GM12891 (cell line): Measurements from ENCODE around the gene RBM33.
"Not testable (repeated sequence)": the region's sequence is repeated elsewhere in the genome, so short reads cannot be mapped to it uniquely, and the experiment has no call there.

Experiments used
- DNase-seq: peaks from one replicate; pipeline ENCODE4 v3.0.0; 2011; ENCODE audit warnings: low spot score; ENCODE audit not compliant: insufficient read length
- FAIRE-seq: peaks from 2 replicates; lab custom pipeline; 2011; peaks lifted over from hg19 to GRCh38; lab: Jason Lieb, UNC
- PAX5 ChIP-seq: IDR thresholded peaks from 2 replicates; pipeline ENCODE4 v1.6.1; 2011; ENCODE audit warnings: low read length, moderate library complexity, mild to moderate bottlenecking; ENCODE audit not compliant: insufficient read depth, severe bottlenecking
- POLR2A ChIP-seq: IDR thresholded peaks from 2 replicates; pipeline ENCODE4 v1.6.1; 2011; ENCODE audit warnings: low read depth, low read length, control low read depth
- POLR2AphosphoS5 ChIP-seq: IDR thresholded peaks from 2 replicates; pipeline ENCODE4 v1.6.1; 2011; ENCODE audit warnings: low read depth, low read length, control low read depth
- POU2F2 ChIP-seq: IDR thresholded peaks from 2 replicates; pipeline ENCODE4 v1.6.1; 2011; ENCODE audit warnings: low read depth, mild to moderate bottlenecking, control low read depth, low read length, moderate library complexity
- SPI1 ChIP-seq: IDR thresholded peaks from 2 replicates; pipeline ENCODE4 v1.6.1; 2011; ENCODE audit warnings: low read depth, low read length, control low read depth
- TAF1 ChIP-seq: IDR thresholded peaks from 2 replicates; pipeline ENCODE4 v1.6.1; 2011; ENCODE audit warnings: low read depth, low read length, control low read depth

RBM33 gene

DNA sequence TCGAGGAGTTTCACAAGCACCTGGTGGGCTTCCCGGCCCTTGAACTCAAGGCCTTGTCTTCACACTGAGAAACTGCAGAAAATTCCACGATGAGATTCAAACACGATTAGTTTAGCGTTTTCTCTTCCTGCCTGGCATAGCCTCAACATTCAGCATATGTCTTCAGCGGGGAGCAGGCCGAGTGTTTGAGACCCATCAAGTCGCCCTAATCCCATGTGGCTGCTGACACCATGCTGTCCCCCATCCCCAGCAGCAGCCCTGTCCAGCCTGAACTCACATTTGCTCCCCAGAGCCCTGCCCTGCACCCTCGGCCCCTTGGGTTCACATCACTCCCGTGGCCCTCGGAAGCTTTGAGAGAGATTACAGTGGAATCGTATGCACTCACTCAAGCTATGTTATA, 35.3 kb upstream of the RBM33 start:
- FAIRE-seq (no peak), DNase-seq (no peak)
- TF ChIP-seq POLR2AphosphoS5 (no peak), PAX5 (no peak), SPI1 (no peak), POLR2A (no peak), POU2F2 (no peak), TAF1 (no peak)

DNA sequence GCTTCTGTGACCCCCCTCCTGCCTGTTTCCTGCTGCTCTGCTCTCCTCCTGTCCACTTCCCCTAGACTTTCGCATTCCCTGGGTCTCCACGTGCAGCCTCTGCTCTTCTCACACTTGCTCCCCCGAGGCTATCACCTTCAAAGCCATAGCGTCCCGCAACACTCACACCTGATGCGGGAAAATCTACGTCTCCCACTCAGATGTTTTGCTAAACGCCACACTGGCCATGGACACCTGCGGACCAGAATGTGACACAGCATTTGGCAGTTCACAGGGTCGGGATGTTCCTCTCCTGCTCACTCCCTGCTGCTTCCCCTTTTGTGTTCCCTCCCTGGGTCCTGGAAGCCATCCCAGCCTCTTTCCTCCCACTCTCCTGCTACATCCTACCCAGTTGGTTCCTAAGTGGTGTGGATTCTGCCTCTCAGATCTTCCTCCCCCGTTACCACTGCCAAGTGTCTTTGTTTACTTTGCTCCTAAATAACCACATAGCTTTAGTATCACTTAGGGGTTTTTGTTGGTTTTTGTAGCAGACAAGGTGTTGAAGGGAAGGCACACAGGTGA, 33.7 kb upstream of the RBM33 start:
- DNase-seq (no peak), FAIRE-seq (no peak)
- TF ChIP-seq TAF1 (no peak), POLR2A (no peak), PAX5 (no peak), POU2F2 (no peak), POLR2AphosphoS5 (no peak), SPI1 (no peak)

DNA sequence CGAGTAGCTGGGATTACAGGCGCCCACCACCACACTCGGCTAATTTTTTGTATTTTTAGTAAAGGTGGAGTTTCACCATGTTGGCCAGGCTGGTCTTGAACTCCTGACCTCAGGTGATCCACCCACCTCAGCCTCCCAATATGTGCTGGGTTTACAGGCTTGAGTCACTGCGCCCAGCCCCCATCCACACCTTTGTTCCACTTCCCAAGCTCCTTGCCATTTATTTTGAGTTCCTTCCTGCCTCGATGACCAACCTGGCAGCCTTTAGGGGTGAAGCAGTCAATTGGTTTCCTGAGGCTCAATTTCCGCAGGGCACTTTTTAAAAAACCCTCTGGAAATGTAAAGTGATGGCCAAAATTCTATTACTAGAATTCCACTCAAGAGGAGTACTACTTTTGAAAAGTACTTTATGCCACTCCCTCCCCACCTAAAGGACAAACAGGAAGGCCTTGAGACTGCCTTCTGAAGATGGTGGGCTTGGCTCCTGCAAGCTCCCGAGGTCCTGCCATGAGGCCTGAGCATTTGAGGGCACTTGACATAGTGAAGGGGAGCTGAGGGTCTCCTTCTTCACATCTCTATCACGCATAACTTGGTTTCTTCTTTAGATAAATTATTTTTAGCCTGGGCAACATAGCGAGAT, 32.5 kb upstream of the RBM33 start:
- TF ChIP-seq SPI1 = no peak
- TF ChIP-seq POLR2AphosphoS5 = no peak
- TF ChIP-seq TAF1 = no peak
- TF ChIP-seq PAX5 = no peak
- TF ChIP-seq POU2F2 = no peak
- TF ChIP-seq POLR2A = no peak
- FAIRE-seq = no peak

DNA sequence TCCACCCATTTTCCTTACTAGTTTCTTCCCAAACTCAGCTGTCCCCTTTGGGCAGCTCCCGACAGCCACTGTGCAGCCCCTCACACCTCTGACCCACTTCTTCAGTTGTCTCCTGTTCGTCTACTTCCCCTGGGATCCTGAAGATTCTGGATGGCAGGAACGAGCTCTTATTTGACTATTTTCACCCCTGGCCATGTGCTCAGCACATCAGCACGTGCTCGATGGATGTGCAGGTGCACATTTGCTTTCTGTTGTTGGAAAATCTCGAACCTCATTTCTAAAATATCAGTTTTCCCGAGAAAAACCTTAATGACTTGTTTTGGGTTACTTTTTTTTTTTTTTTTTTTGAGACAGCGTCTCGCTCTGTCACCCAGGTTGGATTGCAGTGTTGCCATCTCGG, 31.8 kb upstream of the RBM33 start:
- FAIRE-seq = no peak
- no peak for TF ChIP-seq SPI1
- no peak for TF ChIP-seq POU2F2
- no peak for TF ChIP-seq POLR2AphosphoS5
- no peak for TF ChIP-seq PAX5
- no peak for TF ChIP-seq TAF1
- TF ChIP-seq POLR2A = no peak
- no peak for DNase-seq

More for the DNA sequence above, 32.5 kb upstream of the RBM33 start:
- DNase-seq = no peak

DNA sequence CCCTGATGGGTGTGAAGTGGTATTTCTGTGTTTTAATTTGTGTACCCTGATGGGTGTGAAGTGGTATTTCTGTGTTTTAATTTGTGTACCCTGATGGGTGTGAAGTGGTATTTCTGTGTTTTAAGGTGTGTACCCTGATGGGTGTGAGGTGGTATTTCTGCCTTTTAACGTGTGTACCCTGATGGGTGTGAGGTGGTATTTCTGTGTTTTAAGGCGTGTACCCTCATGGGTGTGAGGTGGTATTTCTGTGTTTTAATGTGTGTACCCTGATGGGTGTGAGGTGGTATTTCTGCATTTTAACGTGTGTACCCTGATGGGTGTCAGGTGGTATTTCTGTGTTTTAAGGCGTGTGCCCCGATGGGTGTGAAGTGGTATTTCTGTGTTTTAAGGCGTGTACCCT, 29.4 kb upstream of the RBM33 start:
- not testable (repeated sequence) for FAIRE-seq, DNase-seq

DNA sequence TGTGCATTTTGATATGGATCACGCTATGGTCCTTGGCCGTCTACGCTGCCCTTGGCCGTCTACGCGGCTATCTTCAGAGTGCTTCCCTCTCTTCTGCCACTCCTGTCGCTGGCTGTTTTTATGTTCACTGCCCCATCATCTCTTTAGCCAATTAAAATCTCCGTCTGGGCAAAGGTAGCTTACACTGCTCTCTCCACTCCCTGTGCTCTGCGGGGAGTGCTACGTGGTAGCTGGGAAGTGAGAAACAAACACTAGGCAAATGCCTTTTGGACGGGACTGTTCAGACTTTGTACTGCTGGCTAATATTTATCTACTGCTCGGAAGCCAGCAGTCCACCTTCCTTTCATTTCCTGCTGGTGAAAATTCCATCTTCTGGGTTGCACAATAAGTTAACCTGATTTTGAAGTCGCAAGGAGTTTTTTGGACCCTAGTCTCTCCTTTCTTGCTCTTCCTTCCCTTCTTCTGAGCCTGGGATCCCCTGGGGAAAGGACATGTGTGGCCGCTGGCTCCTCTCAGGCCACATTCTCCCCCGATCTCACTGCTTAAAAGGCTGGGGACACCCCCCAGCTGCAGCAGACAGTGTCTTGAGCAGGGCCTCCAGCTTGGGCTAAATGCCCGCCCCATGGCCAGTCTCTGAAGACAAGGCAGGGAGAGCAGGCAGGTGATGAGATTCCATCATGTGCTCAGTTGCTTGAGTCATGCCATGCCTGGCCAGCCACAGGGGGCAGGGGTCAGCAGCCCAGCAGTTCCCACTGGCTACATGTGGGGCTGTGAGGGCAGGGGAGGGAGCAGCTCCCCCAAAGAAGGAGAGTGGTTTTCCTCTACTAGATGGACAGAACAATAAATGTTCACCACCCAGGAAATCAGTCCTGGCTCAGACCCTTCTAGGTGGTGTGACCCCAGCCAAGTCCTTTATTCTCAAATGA, 25.5 kb upstream of the RBM33 start:
- DNase-seq (no peak), FAIRE-seq (no peak)
- TF ChIP-seq POLR2AphosphoS5 (no peak), SPI1 (no peak), TAF1 (no peak), PAX5 (no peak), POU2F2 (no peak), POLR2A (no peak)

DNA sequence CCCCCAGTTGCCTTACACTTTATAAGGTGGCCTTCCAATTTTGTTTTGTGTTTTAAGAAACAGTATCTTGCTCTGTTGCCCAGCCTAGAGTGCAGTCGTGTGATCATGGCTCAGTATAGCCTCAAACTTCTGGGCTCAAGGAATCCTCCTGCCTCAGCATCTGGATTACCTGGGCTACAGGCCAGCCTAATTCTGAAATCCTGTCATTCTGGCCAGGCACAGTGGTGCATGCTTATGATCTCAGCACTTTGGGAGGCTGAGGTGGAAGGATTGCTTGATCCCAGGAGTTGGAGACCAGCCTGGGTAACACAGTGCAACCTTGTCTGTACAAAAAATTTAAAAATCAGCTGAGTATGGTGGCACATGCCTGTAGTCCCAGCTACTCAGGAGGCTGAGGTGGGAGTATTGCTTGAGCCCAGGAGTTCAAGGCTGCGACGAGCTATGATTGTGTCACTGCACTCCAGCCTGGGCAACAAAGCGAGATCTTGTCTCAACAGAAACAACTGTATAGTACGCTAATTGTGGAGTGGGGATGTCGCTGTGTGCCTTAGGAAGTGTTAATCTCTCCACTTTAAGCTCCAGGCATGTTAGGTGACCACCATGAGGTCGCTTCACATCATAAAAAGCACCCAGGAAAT, 24.7 kb upstream of the RBM33 start:
- no peak for TF ChIP-seq POLR2AphosphoS5
- TF ChIP-seq SPI1 = no peak
- no peak for TF ChIP-seq PAX5
- TF ChIP-seq POLR2A = no peak
- no peak for TF ChIP-seq POU2F2
- no peak for TF ChIP-seq TAF1
- DNase-seq (no peak), FAIRE-seq (no peak)

DNA sequence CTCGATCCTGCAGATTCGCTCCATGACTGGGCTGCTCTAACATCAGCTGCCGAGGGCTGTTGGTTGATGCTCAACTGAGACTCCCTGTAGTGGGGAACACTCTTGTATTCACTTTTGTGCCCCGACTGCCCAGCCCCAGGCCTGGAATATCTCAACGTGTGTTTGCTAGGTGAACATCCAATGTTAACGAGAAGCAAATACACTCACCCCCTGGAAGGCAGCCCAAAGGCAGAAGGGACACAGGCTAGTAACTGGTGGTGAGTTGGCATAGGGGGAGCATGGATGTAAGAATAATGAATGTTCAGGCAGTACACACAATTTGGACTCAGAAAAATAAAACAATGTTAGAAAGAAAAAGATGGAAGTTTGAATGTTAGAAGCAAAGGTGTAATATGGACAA, 24.0 kb upstream of the RBM33 start:
- no peak for DNase-seq
- TF ChIP-seq POLR2AphosphoS5 (no peak), PAX5 (no peak), POLR2A (no peak), POU2F2 (no peak), TAF1 (no peak), SPI1 (no peak)
- no peak for FAIRE-seq

DNA sequence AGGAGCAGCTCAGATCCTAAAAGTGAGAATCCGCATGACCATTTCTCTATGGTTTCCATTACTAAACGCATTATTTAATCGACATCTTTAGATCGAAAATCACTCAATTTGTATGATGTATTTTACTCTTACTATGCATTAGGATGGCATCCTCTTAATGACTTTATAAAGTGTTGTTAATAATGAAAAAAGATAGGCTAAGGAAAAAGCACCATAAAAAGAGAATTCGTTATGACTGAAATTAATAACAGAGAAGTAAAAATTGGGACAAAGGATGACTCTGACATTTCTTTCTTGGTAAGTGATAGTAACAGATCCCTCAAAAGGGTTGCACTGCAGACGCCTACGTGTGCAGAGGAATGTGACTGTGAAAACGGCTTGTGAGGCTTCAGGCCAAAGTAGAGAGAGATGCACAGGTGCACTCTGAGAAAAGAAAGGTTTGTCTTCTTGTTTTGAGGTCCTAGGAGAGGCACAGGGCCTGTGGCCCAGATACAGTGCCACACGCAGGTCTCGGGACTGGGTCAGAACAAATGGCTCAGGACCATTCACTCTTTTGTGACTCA, 23.0 kb upstream of the RBM33 start:
- TF ChIP-seq POU2F2 = no peak
- no peak for TF ChIP-seq POLR2A
- no peak for TF ChIP-seq PAX5
- no peak for TF ChIP-seq TAF1
- TF ChIP-seq SPI1 = no peak
- TF ChIP-seq POLR2AphosphoS5 = no peak
- no peak for DNase-seq
- no peak for FAIRE-seq
